Gastroesophageal sphincter (tissue), 4 donors: ENCODE data around the gene PRUNE2. TPM values are rescaled to one million over a fixed set of nuclear protein-coding genes. Genes with fewer than 3 reads are reported as not detected.

Experiments
- ATAC-seq: fragments of 150-250 bp; one replicate; pipeline ENCODE4 v1.9.1; 2016; ENCODE audit warnings: mild to moderate bottlenecking, moderate library complexity
- H3K27ac ChIP-seq, 4 donors: fragments of 200-600 bp; sonication (generic) in 3 of 4; 1 replicate in 3 of 4; 2 replicates in 1 of 4; pipeline ENCODE4 v1.5.1; 2016 to 2019
- H3K27me3 ChIP-seq: fragments of 200-600 bp; sonication (generic); one replicate; pipeline ENCODE4 v1.5.1; 2019
- H3K36me3 ChIP-seq, 2 donors: fragments of 200-600 bp; sonication (generic); one replicate each; pipeline ENCODE4 v1.5.1; 2019; ENCODE audit warnings: control low read depth in 1 of 2
- H3K4me1 ChIP-seq, 3 donors: fragments of 200-600 bp; sonication (generic); 1 replicate in 2 of 3; 2 replicates in 1 of 3; pipeline ENCODE4 v1.5.1; 2016 to 2019; ENCODE audit warnings: control low read depth in 2 of 3
- H3K4me3 ChIP-seq, 2 donors: fragments of 200-600 bp; sonication (generic); one replicate each; pipeline ENCODE4 v1.5.1; 2019; ENCODE audit warnings: mild to moderate bottlenecking in 1 of 2, moderate library complexity in 1 of 2
- H3K9me3 ChIP-seq, 3 donors: fragments of 200-600 bp; sonication (generic); one replicate each; pipeline ENCODE4 v1.5.1; 2017 to 2019; ENCODE audit warnings: control low read depth in 2 of 3
- EP300 ChIP-seq: sonication (generic); formaldehyde crosslinking; IDR thresholded peaks from one replicate; pipeline ENCODE4 v1.6.1; 2017; ENCODE audit warnings: antibody characterized with exemption, mild to moderate bottlenecking
- POLR2A ChIP-seq, 2 donors: fragments of 450-650 bp; IDR thresholded peaks; one replicate each; pipeline ENCODE4 v1.6.1; 2017; ENCODE audit warnings: antibody characterized with exemption in 2 of 2, mild to moderate bottlenecking in 2 of 2, moderate library complexity in 1 of 2
- POLR2AphosphoS5 ChIP-seq: sonication (generic); formaldehyde crosslinking; IDR thresholded peaks from one replicate; pipeline ENCODE4 v1.6.1; 2017; ENCODE audit warnings: antibody characterized with exemption
- WGBS, 2 donors: methylation state at CpG; one replicate each; pipeline ENCODE4 v1.1.5; 2018; ENCODE audit warnings: low coverage in 1 of 2; 5-methylcytosine and 5-hydroxymethylcytosine counted together
- total RNA-seq, 4 donors: library from RNA; depleted of rRNA; stranded (reverse); fragments of >200 nt; gene quantifications; one replicate each; pipeline ENCODE4 v1.1.0, GENCODE V29; 2016
- TF ChIP-seq, protein P1 (sequence below), 4 experiments: fragments of 200-600 bp in 2 of 4; fragments of 450-650 bp in 2 of 4; sonication (generic) in 1 of 4; IDR thresholded peaks; one replicate each; pipeline ENCODE4 v1.5.1; 2017 to 2019; ENCODE audit warnings: antibody characterized with exemption in 4 of 4, mild to moderate bottlenecking in 2 of 4, moderate library complexity in 2 of 4

PRUNE2 gene
- total RNA-seq, 4 donors from 2014 or later: 561 to 930 (median 763) TPM

DNA sequence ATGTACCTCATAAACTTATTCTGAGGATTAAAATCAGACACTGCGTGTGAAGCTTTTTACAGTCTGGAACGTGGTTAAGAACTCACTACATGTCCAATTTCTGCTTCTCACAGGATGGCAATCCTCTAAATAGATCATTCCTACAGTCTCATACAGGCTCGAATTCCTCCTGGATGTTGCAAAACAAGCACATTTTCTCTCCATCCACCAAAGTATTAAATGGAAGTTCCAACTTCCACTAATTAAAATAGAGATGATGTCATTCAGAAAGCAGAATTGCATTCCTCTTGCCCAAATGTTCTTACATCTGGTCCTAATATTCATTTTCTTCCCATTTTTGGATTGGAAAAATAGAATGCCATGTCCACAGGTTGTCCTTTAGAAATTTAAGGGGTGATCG is 287.2 kb downstream of the PRUNE2 start:
- H3K4me1 ChIP-seq: peaks cover 4 to 24% (median 7%) of the 10 kb centered on the region in 3 donors
- H3K27me3 ChIP-seq: no peaks in the 10 kb centered on the region
- H3K9me3 ChIP-seq: no peaks in the 10 kb centered on the region
- no peak for TF ChIP-seq POLR2A (IDR thresholded peaks at IDR 0.05)
- no peak for TF ChIP-seq EP300
- TF ChIP-seq POLR2AphosphoS5: no peak
- TF ChIP-seq, protein P1, sequence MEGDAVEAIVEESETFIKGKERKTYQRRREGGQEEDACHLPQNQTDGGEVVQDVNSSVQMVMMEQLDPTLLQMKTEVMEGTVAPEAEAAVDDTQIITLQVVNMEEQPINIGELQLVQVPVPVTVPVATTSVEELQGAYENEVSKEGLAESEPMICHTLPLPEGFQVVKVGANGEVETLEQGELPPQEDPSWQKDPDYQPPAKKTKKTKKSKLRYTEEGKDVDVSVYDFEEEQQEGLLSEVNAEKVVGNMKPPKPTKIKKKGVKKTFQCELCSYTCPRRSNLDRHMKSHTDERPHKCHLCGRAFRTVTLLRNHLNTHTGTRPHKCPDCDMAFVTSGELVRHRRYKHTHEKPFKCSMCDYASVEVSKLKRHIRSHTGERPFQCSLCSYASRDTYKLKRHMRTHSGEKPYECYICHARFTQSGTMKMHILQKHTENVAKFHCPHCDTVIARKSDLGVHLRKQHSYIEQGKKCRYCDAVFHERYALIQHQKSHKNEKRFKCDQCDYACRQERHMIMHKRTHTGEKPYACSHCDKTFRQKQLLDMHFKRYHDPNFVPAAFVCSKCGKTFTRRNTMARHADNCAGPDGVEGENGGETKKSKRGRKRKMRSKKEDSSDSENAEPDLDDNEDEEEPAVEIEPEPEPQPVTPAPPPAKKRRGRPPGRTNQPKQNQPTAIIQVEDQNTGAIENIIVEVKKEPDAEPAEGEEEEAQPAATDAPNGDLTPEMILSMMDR (IDR thresholded peaks at IDR 0.05): no peak
- no peak for ATAC-seq
- peaks cover 0 to 16% of the 10 kb centered on the region in 2 donors for H3K36me3 ChIP-seq
- no peak overlapping the region for H3K4me3 ChIP-seq
- WGBS, 2 donors: 66% methylated on average over 4 of the region's 4 CpGs
- H3K27ac ChIP-seq: peak overlapping the region in 3 of 4 donors; percentile 6 to 41 (median 39)

DNA sequence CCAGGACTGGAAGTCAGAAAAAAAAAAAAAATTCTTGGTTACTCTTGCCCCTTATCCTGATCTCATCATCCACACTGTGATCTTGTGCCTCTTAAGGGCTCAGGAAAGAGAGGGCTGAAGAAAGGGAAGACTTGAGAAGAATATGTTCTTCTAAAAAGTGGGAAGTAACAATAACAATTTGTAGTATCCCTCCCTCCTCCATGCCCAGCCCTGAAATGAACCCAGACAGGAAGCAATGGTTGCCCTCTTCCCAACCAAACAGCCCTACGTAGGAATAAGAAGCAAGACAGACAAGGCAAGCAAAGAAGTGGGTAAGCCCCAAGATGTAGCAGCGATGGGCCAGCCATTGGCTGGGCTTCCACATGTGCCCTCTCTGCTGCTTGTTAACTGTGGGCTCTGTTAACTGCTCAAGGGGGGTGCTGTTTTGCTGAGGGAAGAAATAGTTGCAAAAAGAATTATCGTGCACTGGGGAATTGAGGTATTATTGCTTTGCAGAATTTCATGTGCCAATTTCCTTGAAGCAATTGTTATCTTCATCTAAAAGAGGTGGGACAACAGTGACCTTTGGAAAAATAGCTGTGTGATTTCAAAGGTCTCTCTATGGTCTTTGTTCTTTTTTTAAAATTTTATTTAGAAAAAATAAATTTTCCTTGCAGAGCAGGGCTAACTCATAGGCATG is 288.3 kb downstream of the PRUNE2 start:
- TF ChIP-seq, protein P1 (IDR thresholded peaks at IDR 0.05): no peak
- no peak for TF ChIP-seq EP300
- no peak for TF ChIP-seq POLR2AphosphoS5
- no peak for TF ChIP-seq POLR2A (IDR thresholded peaks at IDR 0.05)
- Histone ChIP-seq H3K4me1 (peaks cover 4 to 24% (median 7%) of the 10 kb centered on the region in 3 donors), H3K27me3 (no peaks in the 10 kb centered on the region), H3K36me3 (peaks cover 0 to 24% of the 10 kb centered on the region in 2 donors), H3K9me3 (no peaks in the 10 kb centered on the region), H3K27ac (no peak overlapping the region), H3K4me3 (no peak overlapping the region)
- 81 to 84% methylated on average over 2 to 3 of the region's 3 CpGs for WGBS, 2 donors
- ATAC-seq: peak; percentile 23

DNA sequence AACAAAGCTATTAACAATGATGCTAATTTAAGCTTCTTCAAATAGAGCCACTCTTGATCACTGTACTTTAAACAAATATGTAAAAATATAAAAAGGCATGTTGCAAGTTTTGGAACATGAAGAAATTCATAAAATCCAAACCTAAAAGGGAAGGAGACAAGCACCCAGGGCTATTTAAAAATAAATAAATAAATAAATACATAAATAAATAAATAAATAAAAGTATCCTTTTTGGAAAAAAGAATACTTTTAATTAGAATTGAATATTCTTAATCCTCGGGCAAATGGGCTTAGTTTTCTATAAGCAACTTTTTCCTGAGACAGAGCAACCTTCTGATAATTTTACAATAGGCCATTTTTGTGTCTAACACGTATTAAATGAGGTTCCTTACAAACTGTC is 289.1 kb downstream of the PRUNE2 start:
- Histone ChIP-seq H3K27ac (no peak overlapping the region), H3K4me3 (no peak overlapping the region), H3K36me3 (peaks cover 0 to 28% of the 10 kb centered on the region in 2 donors), H3K27me3 (no peaks in the 10 kb centered on the region), H3K4me1 (peaks cover 1 to 22% (median 7%) of the 10 kb centered on the region in 3 donors), H3K9me3 (no peaks in the 10 kb centered on the region)
- TF ChIP-seq POLR2A (IDR thresholded peaks at IDR 0.05) (no peak), EP300 (no peak), POLR2AphosphoS5 (no peak)
- TF ChIP-seq, protein P1 (IDR thresholded peaks at IDR 0.05): no peak
- ATAC-seq: no peak
- WGBS, 2 donors: 79 to 87% methylated on average over 2 of the region's 2 CpGs

DNA sequence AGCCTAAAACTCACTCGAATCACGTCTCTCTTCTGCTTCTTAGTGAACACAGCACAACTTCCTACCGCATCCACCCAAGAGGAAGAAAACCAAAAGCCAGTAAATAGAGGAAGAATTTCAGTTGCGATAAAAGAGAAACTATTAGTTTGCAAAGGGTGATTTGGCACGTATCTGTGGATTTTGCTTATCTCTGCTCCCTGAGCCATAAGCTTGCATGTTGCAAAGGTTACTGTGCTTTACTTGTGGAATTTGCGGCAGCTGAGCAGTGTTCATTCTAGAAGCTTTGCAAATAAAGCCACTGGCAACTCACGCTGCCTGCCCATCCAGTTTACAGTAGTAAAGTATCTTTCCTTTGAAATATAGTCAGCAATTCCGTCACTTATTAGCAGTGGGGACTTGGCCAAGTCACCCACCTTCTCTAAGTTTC is 290.7 kb downstream of the PRUNE2 start:
- Histone ChIP-seq H3K4me1 (peaks cover 0 to 11% (median 0%) of the 10 kb centered on the region in 3 donors), H3K36me3 (peaks cover 0 to 28% of the 10 kb centered on the region in 2 donors), H3K9me3 (no peaks in the 10 kb centered on the region), H3K4me3 (no peak overlapping the region), H3K27me3 (no peaks in the 10 kb centered on the region), H3K27ac (peak overlapping the region in 1 of 4 donors; percentile 24)
- TF ChIP-seq, protein P1 (IDR thresholded peaks at IDR 0.05): no peak
- no peak for TF ChIP-seq EP300
- TF ChIP-seq POLR2AphosphoS5: peak; percentile 9
- no peak for TF ChIP-seq POLR2A (IDR thresholded peaks at IDR 0.05)
- 52 to 71% methylated on average over 8 of the region's 8 CpGs for WGBS, 2 donors
- no peak for ATAC-seq

DNA sequence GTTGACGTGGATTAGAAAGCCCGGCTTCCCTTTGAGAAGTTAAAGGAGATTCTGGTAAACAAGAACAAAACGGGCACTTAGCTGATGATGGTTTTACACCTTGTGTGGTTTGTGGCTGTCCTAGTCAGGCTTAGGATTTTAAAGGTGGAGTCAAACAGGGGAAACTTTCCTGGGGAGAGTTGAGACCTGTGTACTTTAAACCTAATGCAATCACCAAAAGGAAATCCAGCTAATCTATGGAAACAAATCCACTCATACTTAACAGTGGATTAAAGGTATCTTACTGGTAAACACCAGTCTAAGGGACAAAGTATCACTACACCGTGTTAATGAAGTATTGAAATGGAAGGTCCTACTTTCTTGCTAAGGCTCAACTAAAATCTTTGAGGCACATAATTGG is 291.9 kb downstream of the PRUNE2 start:
- peaks cover 0 to 28% of the 10 kb centered on the region in 2 donors for H3K36me3 ChIP-seq
- no peak for ATAC-seq
- TF ChIP-seq POLR2A (IDR thresholded peaks at IDR 0.05): no peak
- no peak for TF ChIP-seq POLR2AphosphoS5
- H3K27ac ChIP-seq: no peak overlapping the region
- peaks cover 0 to 16% (median 0%) of the 10 kb centered on the region in 3 donors for H3K4me1 ChIP-seq
- no peaks in the 10 kb centered on the region for H3K27me3 ChIP-seq
- no peaks in the 10 kb centered on the region for H3K9me3 ChIP-seq
- WGBS, 2 donors: 94 to 100% methylated on average over 2 to 4 of the region's 4 CpGs
- no peak overlapping the region for H3K4me3 ChIP-seq
